HEK293 (cell line): Measurements from ENCODE around the gene TRPC4AP.
"Not testable (repeated sequence)": the region's sequence is repeated elsewhere in the genome, so short reads cannot be mapped to it uniquely, and the experiment has no call there.

Source experiments
- CTCF ChIA-PET: fragments of 350-600 bp; formaldehyde crosslinking; extraction: SDS; loops from one replicate; lab custom pipeline; 2021; ENCODE audit warnings: antibody characterized with exemption; lab: Yijun Ruan, JAX
- POLR2A ChIA-PET: fragments of 300-600 bp; formaldehyde crosslinking; extraction: SDS; loops from one replicate; lab custom pipeline; 2020; ENCODE audit warnings: antibody characterized with exemption, inconsistent platforms; lab: Yijun Ruan, JAX
- H3K27ac ChIP-seq: fragments of 200-500 bp; sonication (Bioruptor generic); 2 replicates; pipeline ENCODE4 v1.5.1; 2014; ENCODE audit warnings: low read depth, low read length, control low read depth, inconsistent platforms; ENCODE audit errors: extremely low read depth
- H3K36me3 ChIP-seq, 2 experiments: fragments of 200-500 bp in 1 of 2; sonication (Bioruptor generic) in 1 of 2; 1 replicate in 1 of 2; 2 replicates in 1 of 2; pipeline ENCODE4 v1.5.1; 2014 to 2017; ENCODE audit warnings: inconsistent platforms in 2 of 2, low read length in 2 of 2; ENCODE audit not compliant: control insufficient read depth in 2 of 2, insufficient read depth in 1 of 2
- H3K4me1 ChIP-seq: fragments of 200-500 bp; sonication (Bioruptor generic); 2 replicates; pipeline ENCODE4 v1.5.1; 2014; ENCODE audit warnings: mild to moderate bottlenecking, low read length, inconsistent platforms; ENCODE audit not compliant: control insufficient read depth, insufficient read depth
- H3K4me3 ChIP-seq: 2 replicates; pipeline ENCODE4 v1.5.1; 2011; ENCODE audit warnings: low read depth, mild to moderate bottlenecking, control low read depth, low read length, moderate library complexity
- H3K9me3 ChIP-seq: fragments of 200-500 bp; sonication (Bioruptor generic); 2 replicates; pipeline ENCODE4 v1.5.1; 2014; ENCODE audit warnings: low read depth, low read length, inconsistent platforms; ENCODE audit not compliant: control insufficient read depth, insufficient read depth
- BCL11A ChIP-seq: fragments of 450-650 bp; formaldehyde crosslinking; IDR thresholded peaks from 2 replicates; pipeline ENCODE4 v1.5.1; 2016; ENCODE audit warnings: low read depth, missing biosample characterization, missing genetic modification characterization
- GLIS1 ChIP-seq: fragments of 450-650 bp; formaldehyde crosslinking; IDR thresholded peaks from 2 replicates; pipeline ENCODE4 v1.5.1; 2016; ENCODE audit warnings: missing biosample characterization, missing genetic modification characterization
- KLF7 ChIP-seq: fragments of 450-650 bp; formaldehyde crosslinking; IDR thresholded peaks from 2 replicates; pipeline ENCODE4 v1.5.1; 2016; ENCODE audit warnings: missing biosample characterization, missing genetic modification characterization, borderline replicate concordance
- KLF9 ChIP-seq: fragments of 450-650 bp; formaldehyde crosslinking; IDR thresholded peaks from 2 replicates; pipeline ENCODE4 v1.5.1; 2016; ENCODE audit warnings: missing biosample characterization, missing genetic modification characterization, low read depth
- PBX3 ChIP-seq: sonication (generic); formaldehyde crosslinking; IDR thresholded peaks from 2 replicates; pipeline ENCODE4 v1.8.1; 2022; ENCODE audit warnings: mild to moderate bottlenecking, moderate library complexity, missing genetic modification reagents
- PRDM4 ChIP-seq: fragments of 450-650 bp; formaldehyde crosslinking; IDR thresholded peaks from 2 replicates; pipeline ENCODE4 v1.5.1; 2017; ENCODE audit warnings: missing biosample characterization, missing genetic modification characterization
- SCRT1 ChIP-seq: fragments of 450-650 bp; formaldehyde crosslinking; IDR thresholded peaks from 2 replicates; pipeline ENCODE4 v1.5.1; 2016; ENCODE audit warnings: missing biosample characterization, missing genetic modification characterization, borderline replicate concordance
- SCRT2 ChIP-seq: fragments of 450-650 bp; formaldehyde crosslinking; IDR thresholded peaks from 2 replicates; pipeline ENCODE4 v1.5.1; 2016; ENCODE audit warnings: missing biosample characterization, missing genetic modification characterization
- SP2 ChIP-seq: fragments of 450-650 bp; formaldehyde crosslinking; IDR thresholded peaks from 2 replicates; pipeline ENCODE4 v1.5.1; 2016; ENCODE audit warnings: missing biosample characterization, missing genetic modification characterization
- WT1 ChIP-seq: fragments of 450-650 bp; formaldehyde crosslinking; IDR thresholded peaks from 2 replicates; pipeline ENCODE4 v1.5.1; 2016; ENCODE audit warnings: missing biosample characterization, missing genetic modification characterization
- ZBTB11 ChIP-seq: fragments of 450-650 bp; formaldehyde crosslinking; conservative IDR thresholded peaks from 2 replicates; pipeline ENCODE4 v1.5.1; 2016; ENCODE audit warnings: low read depth, missing biosample characterization, missing genetic modification characterization
- ZNF146 ChIP-seq: fragments of 450-650 bp; formaldehyde crosslinking; IDR thresholded peaks from 2 replicates; pipeline ENCODE4 v1.5.1; 2016; ENCODE audit warnings: missing biosample characterization, missing genetic modification characterization
- ZNF175 ChIP-seq: fragments of 450-650 bp; formaldehyde crosslinking; IDR thresholded peaks from 2 replicates; pipeline ENCODE4 v1.5.1; 2016; ENCODE audit warnings: missing biosample characterization, missing genetic modification characterization
- ZNF184 ChIP-seq: fragments of 450-650 bp; IDR thresholded peaks from 2 replicates; pipeline ENCODE4 v1.5.1; 2018; ENCODE audit warnings: missing biosample characterization, mild to moderate bottlenecking, missing genetic modification characterization
- ZNF19 ChIP-seq: fragments of 450-650 bp; formaldehyde crosslinking; IDR thresholded peaks from 2 replicates; pipeline ENCODE4; 2016; ENCODE audit warnings: missing biosample characterization, missing genetic modification characterization, low read depth
- ZNF280D ChIP-seq: fragments of 450-650 bp; formaldehyde crosslinking; IDR thresholded peaks from 2 replicates; pipeline ENCODE4 v1.5.1; 2016; ENCODE audit warnings: missing biosample characterization, missing genetic modification characterization
- ZNF350 ChIP-seq: fragments of 450-650 bp; formaldehyde crosslinking; IDR thresholded peaks from 2 replicates; pipeline ENCODE4 v1.5.0; 2017; ENCODE audit warnings: missing biosample characterization, mild to moderate bottlenecking, missing genetic modification characterization
- ZNF354C ChIP-seq: fragments of 450-650 bp; formaldehyde crosslinking; IDR thresholded peaks from 2 replicates; pipeline ENCODE4 v1.5.1; 2016; ENCODE audit warnings: missing biosample characterization, missing genetic modification characterization, low read depth, borderline replicate concordance
- ZNF37A ChIP-seq: fragments of 450-650 bp; IDR thresholded peaks from 2 replicates; pipeline ENCODE4 v1.5.1; 2018; ENCODE audit warnings: missing biosample characterization, missing genetic modification characterization
- ZNF433 ChIP-seq: fragments of 450-650 bp; formaldehyde crosslinking; IDR thresholded peaks from 2 replicates; pipeline ENCODE4 v1.5.1; 2016; ENCODE audit warnings: missing biosample characterization, missing genetic modification characterization, low read depth
- ZNF580 ChIP-seq: fragments of 450-650 bp; formaldehyde crosslinking; IDR thresholded peaks from 2 replicates; pipeline ENCODE4 v1.5.1; 2016; ENCODE audit warnings: missing biosample characterization, missing genetic modification characterization
- ZNF610 ChIP-seq: fragments of 450-650 bp; formaldehyde crosslinking; IDR thresholded peaks from 2 replicates; pipeline ENCODE4 v1.5.1; 2016; ENCODE audit warnings: missing biosample characterization, missing genetic modification characterization, borderline replicate concordance
- ZNF785 ChIP-seq: fragments of 450-650 bp; formaldehyde crosslinking; IDR thresholded peaks from 2 replicates; pipeline ENCODE4 v1.5.1; 2016; ENCODE audit warnings: missing biosample characterization, missing genetic modification characterization
- ZSCAN16 ChIP-seq: fragments of 450-650 bp; formaldehyde crosslinking; IDR thresholded peaks from 2 replicates; pipeline ENCODE4 v1.5.1; 2016; ENCODE audit warnings: missing biosample characterization, missing genetic modification characterization

Gene TRPC4AP

GRCh38 chr20:35071436-35072153, 21.0 kb downstream of the TRPC4AP start:
- H3K9me3 ChIP-seq, H3K4me3 ChIP-seq, POLR2A ChIA-PET, H3K4me1 ChIP-seq: not testable (repeated sequence)
- CTCF ChIA-PET: interaction anchor here (0.8 kb wide), 1 partner anchor 20 kb away, joined by 4 read pairs; no protein-coding TSS in a partner anchor
- TF ChIP-seq SCRT2 (tag by site-specific recombination) (peak; percentile 57), ZNF146 (peak; percentile 98), ZNF580 (tag by site-specific recombination) (peak; percentile 0; the same call in 1 of the 2 replicates), ZNF184 (tag by site-specific recombination) (peak; percentile 95), ZNF280D (peak; percentile 71)
- TF ChIP-seq, all 188 proteins: peak for 5; not testable (repeated sequence) for 183
- H3K27ac ChIP-seq: not testable (repeated sequence)
- H3K36me3 ChIP-seq: peaks cover 7 to 13% of the 10 kb centered on the region in 2 experiments

GRCh38 chr20:35066194-35066593, 26.4 kb downstream of the TRPC4AP start:
- Histone ChIP-seq H3K4me1 (peaks cover 20% of the 10 kb centered on the region), H3K9me3 (no peaks in the 10 kb centered on the region), H3K36me3 (peaks cover 16 to 21% of the 10 kb centered on the region in 2 experiments), H3K27ac (no peak overlapping the region), H3K4me3 (no peak overlapping the region)
- ChIA-PET CTCF (interaction anchor here (1.0 kb wide), 1 partner anchor 17 kb away, joined by 3 read pairs; no protein-coding TSS in a partner anchor), POLR2A (no interaction called here)
- TF ChIP-seq BCL11A (tag by site-specific recombination) (no peak), SP2 (tag by site-specific recombination) (no peak), PBX3 (CRISPR knock-in tag) (no peak), ZBTB11 (no peak), ZNF350 (no peak), ZNF37A (tag by site-specific recombination) (no peak), ZNF610 (no peak), ZNF580 (tag by site-specific recombination) (no peak), KLF9 (no peak), WT1 (tag by site-specific recombination) (no peak), ZNF175 (tag by site-specific recombination) (no peak), KLF7 (tag by site-specific recombination) (no peak), ZNF354C (tag by site-specific recombination) (no peak), ZSCAN16 (tag by site-specific recombination) (no peak), PRDM4 (no peak), ZNF19 (no peak), ZNF785 (tag by site-specific recombination) (no peak), GLIS1 (tag by site-specific recombination) (no peak), SCRT1 (no peak), ZNF433 (tag by site-specific recombination) (no peak)
